SKM-1 (cell line): ENCODE results near the gene EZH1.

Experiments used
- DNase-seq: peaks from one replicate; lab custom pipeline; 2025; ENCODE audit not compliant: unreplicated experiment; lab: John Stamatoyannopoulos, UW

Gene EZH1

GRCh38 chr17:42684929-42685556 lies 59.8 kb downstream of the EZH1 start:
- DNase-seq = no peak

GRCh38 chr17:42683407-42684034 lies 61.3 kb downstream of the EZH1 start:
- no peak for DNase-seq

- no peak for DNase-seq
Measured at GRCh38 chr17:42682722-42683403, 62.0 kb downstream of the EZH1 start.

GRCh38 chr17:42681976-42682721 lies 62.7 kb downstream of the EZH1 start, which contains the start of gene CNTNAP1:
Gene CNTNAP1 (plus strand): TSS chr17:42682531. CDS start chr17:42682830, 299 bp downstream.
- no peak for DNase-seq

- DNase-seq = no peak
Measured at GRCh38 chr17:42680331-42680808, 64.5 kb downstream of the EZH1 start.

DNA sequence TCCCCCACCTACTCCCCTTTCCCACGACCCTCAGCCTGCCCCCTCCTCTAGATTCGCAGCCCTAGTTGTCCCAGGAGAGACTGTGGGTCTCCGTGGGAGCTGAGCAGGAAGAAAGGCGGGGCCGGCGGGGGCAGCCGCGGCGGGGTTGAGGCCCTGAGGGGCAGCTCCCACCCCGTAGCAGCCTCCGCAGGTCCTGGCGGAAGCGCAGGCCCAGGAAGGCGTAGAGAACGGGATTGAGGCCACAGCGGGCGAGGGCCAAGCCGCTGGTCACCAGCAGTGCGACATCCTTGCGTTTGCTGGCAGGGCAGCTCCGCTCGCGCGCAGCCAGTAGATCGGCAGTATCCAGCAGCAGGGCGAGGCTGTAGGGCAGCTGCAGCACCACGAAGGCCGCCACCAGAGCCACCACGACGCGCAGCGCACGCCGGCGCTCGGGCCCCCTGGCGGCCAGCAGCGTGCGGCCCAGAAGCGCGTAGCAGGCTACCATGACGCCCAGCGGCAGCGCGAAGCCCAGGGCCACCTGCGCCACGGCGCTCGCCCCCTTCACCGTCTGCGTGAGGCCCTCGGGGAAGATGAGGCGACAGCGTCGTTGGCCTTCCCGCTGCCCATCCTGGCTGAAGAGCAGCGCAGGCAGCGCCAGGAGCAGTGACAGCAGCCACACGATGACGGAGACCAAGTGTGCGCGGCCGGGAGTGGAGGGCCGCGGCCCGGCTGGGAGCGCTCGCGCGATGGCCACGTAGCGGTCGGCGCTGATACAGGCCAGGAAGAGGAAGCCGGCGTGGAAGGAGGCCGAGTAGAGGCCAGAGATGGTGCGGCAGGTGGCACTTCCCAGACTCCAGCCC lies 65.1 kb downstream of the EZH1 start:
- no peak for DNase-seq

GRCh38 chr17:42678951-42679491 lies 65.8 kb downstream of the EZH1 start:
- DNase-seq = no peak

GRCh38 chr17:42677921-42678781 lies 66.7 kb downstream of the EZH1 start:
- DNase-seq = peak; percentile 77

DNA sequence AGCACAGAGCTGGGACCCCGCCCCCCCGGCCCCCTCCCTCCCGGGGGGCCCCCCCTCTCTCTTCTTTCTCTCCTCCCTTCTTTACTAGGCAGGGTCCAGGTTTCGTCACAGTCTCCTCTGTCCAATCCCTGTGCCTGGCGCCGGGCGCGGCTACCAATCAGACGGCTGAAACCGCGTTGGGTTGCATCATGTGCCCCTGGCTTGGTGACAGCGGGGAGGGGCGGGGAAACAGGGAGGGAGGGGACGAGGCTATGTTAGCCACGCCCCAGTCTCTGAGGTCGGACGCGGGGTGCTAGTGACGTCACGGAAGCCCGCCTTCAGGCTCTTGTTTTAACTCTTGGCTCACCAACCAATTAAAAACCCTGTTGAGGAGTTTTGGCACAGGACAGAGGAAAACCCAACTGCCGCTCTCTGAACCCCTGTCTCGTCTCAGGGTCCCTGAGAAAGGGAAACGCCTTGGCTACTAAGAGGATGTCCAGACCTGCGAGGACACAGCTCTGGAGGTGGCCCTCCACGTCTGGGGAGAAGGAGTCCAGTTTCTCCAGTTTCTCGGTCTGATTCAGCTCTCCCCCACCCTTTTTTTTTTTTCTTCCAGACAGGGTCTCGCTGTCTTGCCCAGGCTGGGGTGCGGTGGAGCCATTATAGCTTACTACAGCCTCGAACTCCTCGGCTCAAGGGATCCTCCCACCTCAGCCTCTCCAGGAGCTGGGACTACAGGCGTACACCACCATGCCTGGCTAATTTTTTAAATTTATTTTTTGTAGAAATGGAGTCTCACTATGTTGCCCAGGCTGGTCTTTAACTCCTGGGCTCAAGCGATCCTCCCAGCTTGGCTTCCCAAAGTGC lies 67.6 kb downstream of the EZH1 start:
- peak; percentile 98 for DNase-seq

GRCh38 chr17:42676424-42677011 lies 68.3 kb downstream of the EZH1 start, which contains the start of gene PLEKHH3:
Gene PLEKHH3 (minus strand): TSS chr17:42676994. CDS start chr17:42676563, 431 bp downstream.
- DNase-seq = no peak

DNA sequence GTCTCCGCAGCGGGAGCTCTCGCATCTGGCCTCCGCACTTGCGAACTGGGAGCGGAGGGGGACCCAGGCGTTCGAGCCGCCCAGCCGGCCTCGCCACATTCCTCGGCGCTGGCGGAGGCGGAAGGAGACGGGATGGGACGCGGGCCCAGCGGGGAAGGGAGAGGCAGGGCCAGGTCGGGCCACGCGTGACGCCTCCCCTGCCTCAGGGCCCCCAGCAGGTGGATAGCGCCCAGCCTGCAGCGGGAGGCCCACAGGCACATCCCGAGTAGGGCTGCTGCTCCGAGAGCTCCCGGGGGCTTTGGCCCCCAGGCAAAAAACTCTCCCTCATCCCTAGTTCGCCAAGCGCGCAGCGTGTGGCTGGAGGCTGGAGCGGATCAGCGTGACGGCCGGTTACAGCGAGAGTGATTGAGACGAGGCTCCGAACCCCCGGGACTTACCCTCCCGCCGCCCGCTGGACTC lies 68.8 kb downstream of the EZH1 start:
- DNase-seq = no peak

GRCh38 chr17:42675348-42675964 lies 69.4 kb downstream of the EZH1 start:
- DNase-seq = no peak

GRCh38 chr17:42674755-42675347 lies 70.0 kb downstream of the EZH1 start:
- DNase-seq = no peak

GRCh38 chr17:42673885-42674754 lies 70.7 kb downstream of the EZH1 start:
- no peak for DNase-seq

DNA sequence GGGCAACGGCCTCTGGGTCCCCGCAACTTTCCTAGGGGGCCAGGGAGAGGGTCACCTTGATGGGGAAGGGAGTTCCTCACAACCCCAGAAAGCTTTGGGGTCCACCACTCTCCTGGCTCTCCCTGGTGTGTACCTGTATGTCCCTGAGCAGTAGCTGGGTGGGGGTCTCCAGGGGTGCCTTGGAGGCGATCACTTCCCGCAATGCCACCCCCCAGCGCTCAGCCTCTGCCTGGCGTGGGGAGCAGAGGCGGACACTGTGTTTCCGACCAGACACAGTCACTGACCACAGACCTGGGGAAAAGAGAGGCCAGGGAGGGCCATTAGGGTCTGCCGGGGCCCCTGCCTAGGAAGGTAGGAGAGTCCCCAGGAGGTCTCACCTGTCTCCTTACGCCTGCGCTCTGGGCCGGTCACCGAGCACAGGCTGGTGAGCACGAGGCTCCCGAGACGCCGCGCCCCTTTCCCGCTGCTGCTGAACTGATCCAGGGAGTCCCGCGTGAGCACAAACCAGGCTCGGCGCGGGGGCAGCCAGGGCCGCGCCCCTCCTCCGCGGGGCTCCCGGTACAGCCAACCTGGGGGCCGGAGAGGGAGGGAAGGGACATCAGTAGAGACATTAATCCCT lies 71.5 kb downstream of the EZH1 start:
- no peak for DNase-seq

- no peak for DNase-seq
Measured at GRCh38 chr17:42672038-42672437, 72.8 kb downstream of the EZH1 start.
